Body of pancreas (tissue), 4 donors: ENCODE measurements around the gene SCAMP4.

ENCODE experiments used
- POLR2A ChIP-seq, 3 donors: fragments of 450-650 bp; IDR thresholded peaks; one replicate each; pipeline ENCODE4 v1.6.1; 2016; ENCODE audit warnings: antibody characterized with exemption in 3 of 3, mild to moderate bottlenecking in 2 of 3
- TF ChIP-seq, protein P1 (sequence below), 7 experiments: fragments of 450-650 bp in 4 of 7; fragments of 200-600 bp in 3 of 7; sonication (generic) in 3 of 7; IDR thresholded peaks; one replicate each; pipeline ENCODE4 v1.5.1; 2016 to 2019; ENCODE audit warnings: antibody characterized with exemption in 7 of 7

- TF ChIP-seq, protein P1, sequence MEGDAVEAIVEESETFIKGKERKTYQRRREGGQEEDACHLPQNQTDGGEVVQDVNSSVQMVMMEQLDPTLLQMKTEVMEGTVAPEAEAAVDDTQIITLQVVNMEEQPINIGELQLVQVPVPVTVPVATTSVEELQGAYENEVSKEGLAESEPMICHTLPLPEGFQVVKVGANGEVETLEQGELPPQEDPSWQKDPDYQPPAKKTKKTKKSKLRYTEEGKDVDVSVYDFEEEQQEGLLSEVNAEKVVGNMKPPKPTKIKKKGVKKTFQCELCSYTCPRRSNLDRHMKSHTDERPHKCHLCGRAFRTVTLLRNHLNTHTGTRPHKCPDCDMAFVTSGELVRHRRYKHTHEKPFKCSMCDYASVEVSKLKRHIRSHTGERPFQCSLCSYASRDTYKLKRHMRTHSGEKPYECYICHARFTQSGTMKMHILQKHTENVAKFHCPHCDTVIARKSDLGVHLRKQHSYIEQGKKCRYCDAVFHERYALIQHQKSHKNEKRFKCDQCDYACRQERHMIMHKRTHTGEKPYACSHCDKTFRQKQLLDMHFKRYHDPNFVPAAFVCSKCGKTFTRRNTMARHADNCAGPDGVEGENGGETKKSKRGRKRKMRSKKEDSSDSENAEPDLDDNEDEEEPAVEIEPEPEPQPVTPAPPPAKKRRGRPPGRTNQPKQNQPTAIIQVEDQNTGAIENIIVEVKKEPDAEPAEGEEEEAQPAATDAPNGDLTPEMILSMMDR (IDR thresholded peaks at IDR 0.05), result no peak
- no peak for TF ChIP-seq POLR2A (IDR thresholded peaks at IDR 0.05)
Measured at GRCh38 chr19:1893791-1894190, 11.4 kb upstream of the SCAMP4 start.
